GM19035 (cell line): ENCODE measurements around the gene ZNF10.
A peak's percentile ranks its signal among the peaks of the same experiment; 100 is the strongest.

Experiments used
- ATAC-seq: cut with Tn5 transposase; IDR thresholded peaks from one replicate; pipeline ENCODE4 v1.9.1; 2021; ENCODE audit not compliant: unreplicated experiment

The ZNF10 gene

GRCh38 chr12:133130038-133130807, at the start of gene ZNF10, which contains the start of gene ZNF891:
Gene ZNF10 (plus strand): TSS chr12:133130627. CDS start chr12:133144493, 13,866 bp downstream.
Gene ZNF891 (minus strand): TSS chr12:133130274. CDS start chr12:133121918, 8,356 bp downstream.
- ATAC-seq: peak; percentile 94

GRCh38 chr12:133081159-133081780, 49.2 kb upstream of the ZNF10 start:
- ATAC-seq: no peak

- no peak for ATAC-seq
Observed at GRCh38 chr12:133083345-133083744, 47.1 kb upstream of the ZNF10 start.

- ATAC-seq: no peak
Observed at GRCh38 chr12:133105620-133106019, 24.8 kb upstream of the ZNF10 start.

GRCh38 chr12:133106253-133106652, 24.2 kb upstream of the ZNF10 start:
- no peak for ATAC-seq

- no peak for ATAC-seq
Observed at GRCh38 chr12:133107121-133107520, 23.3 kb upstream of the ZNF10 start.

GRCh38 chr12:133108150-133108549, 22.3 kb upstream of the ZNF10 start:
- no peak for ATAC-seq

GRCh38 chr12:133120385-133121191, 9.8 kb upstream of the ZNF10 start:
- ATAC-seq: no peak

- no peak for ATAC-seq
Observed at GRCh38 chr12:133124674-133125073, 5.8 kb upstream of the ZNF10 start.

- ATAC-seq: no peak
Observed at GRCh38 chr12:133129368-133130037, 924 bp upstream of the ZNF10 start.

GRCh38 chr12:133130808-133131128, 341 bp downstream of the ZNF10 start:
- ATAC-seq: peak; percentile 2

- no peak for ATAC-seq
Observed at GRCh38 chr12:133135747-133136146, 5.3 kb downstream of the ZNF10 start.

GRCh38 chr12:133145981-133146380, 15.6 kb downstream of the ZNF10 start:
- ATAC-seq: no peak

GRCh38 chr12:133156125-133156690, 25.8 kb downstream of the ZNF10 start:
- ATAC-seq: no peak

- no peak for ATAC-seq
Observed at GRCh38 chr12:133165776-133166175, 35.3 kb downstream of the ZNF10 start.

- ATAC-seq: no peak
Observed at GRCh38 chr12:133172491-133172890, 42.1 kb downstream of the ZNF10 start.

- no peak for ATAC-seq
Observed at GRCh38 chr12:133174901-133175300, 44.5 kb downstream of the ZNF10 start.

- no peak for ATAC-seq
Observed at GRCh38 chr12:133180669-133181068, 50.2 kb downstream of the ZNF10 start.

GRCh38 chr12:133181238-133181959, 51.0 kb downstream of the ZNF10 start, which contains the start of gene ZNF268:
Gene ZNF268 (plus strand): TSS chr12:133181495. CDS start chr12:133181998, 503 bp downstream.
- ATAC-seq: peak; percentile 98

- ATAC-seq: no peak
Observed at GRCh38 chr12:133190176-133190575, 59.7 kb downstream of the ZNF10 start.
